ENCODE measurements around the gene OCRL.

The OCRL gene
- total RNA-seq = 1.3 to 7.3 (median 3.4) reads per million in 9 experiments

DNA sequence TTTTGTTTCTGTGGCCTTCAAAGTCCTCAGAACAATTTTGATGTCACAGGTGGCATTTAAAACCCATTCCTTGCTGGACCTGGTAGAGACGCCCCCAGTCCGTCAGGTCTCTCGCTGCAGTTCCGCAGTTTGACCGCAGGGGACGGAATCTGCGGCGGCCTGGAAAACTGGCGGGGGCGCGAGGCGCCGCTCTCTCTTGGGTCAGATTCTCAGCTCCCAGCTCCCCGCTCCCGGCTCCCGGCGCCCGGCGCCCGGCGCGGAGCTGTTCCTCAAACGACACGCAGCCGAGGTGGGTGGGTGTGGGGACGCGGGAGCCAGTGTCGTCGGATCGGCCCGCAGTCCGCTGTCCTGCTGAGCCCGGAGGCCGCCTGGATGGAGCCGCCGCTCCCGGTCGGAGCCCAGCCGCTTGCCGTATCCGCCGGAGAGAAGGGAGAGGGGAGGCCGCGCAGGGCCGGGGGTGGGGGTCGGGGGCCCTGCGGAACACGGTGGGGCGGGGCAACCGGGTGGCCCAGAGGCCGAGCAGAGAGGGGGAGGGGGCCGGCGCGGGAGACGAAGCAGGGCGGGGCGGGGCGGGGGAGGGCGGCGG lies at the start of gene OCRL:
Gene OCRL (plus strand): TSS at position 192 of the 586 bp plus-strand sequence. CDS start 181 bp downstream, at position 373.
- Mint-ChIP-seq H3K27me3 (peaks cover 11 to 14% of the 10 kb centered on the region in 2 donors), H3K27ac (peak within 1 kb of the TSS; percentile 16 to 51), H3K9me3 (no peaks in the 10 kb centered on the region), H3K36me3 (ENCODE audit: insufficient read depth) (no peaks in the 10 kb centered on the region), H3K4me1 (ENCODE audit: low read depth in 2 of 2) (peaks cover 0 to 3% of the 10 kb centered on the region in 2 donors), H3K4me3 (peak within 1 kb of the TSS; percentile 61 to 67)
- DNase-seq (peak; percentile 11 to 19 (median 17)), ATAC-seq (replicated peaks) (peak; percentile 60)

DNA sequence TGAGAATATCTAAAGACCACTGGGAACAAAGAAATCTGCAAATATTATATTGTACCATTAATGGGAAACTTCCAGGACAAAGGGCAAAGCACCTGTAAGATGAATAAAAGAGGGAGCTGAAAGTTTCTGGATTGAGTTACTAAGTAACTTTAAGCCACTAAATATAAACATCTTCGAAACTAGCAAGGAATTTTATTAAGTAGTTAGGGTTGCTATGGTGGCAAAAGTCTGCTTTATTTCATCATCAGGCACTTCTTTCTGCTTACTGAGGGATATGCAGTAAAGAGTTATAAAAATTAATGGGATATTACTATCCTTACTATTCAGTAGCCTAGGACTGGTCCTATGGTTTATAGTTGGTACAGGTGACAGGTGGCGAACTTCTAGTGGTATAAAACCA lies 49.7 kb upstream of the OCRL start:
- ATAC-seq (replicated peaks) (no peak), DNase-seq (no peak)
- H3K4me3 Mint-ChIP-seq = no peak overlapping the region
- H3K9me3 Mint-ChIP-seq = no peaks in the 10 kb centered on the region
- no peaks in the 10 kb centered on the region for H3K27me3 Mint-ChIP-seq
- no peak overlapping the region for H3K27ac Mint-ChIP-seq
- H3K4me1 Mint-ChIP-seq (ENCODE audit: low read depth in 2 of 2) = no peaks in the 10 kb centered on the region
- H3K36me3 Mint-ChIP-seq (ENCODE audit: insufficient read depth) = peaks cover 2% of the 10 kb centered on the region

DNA sequence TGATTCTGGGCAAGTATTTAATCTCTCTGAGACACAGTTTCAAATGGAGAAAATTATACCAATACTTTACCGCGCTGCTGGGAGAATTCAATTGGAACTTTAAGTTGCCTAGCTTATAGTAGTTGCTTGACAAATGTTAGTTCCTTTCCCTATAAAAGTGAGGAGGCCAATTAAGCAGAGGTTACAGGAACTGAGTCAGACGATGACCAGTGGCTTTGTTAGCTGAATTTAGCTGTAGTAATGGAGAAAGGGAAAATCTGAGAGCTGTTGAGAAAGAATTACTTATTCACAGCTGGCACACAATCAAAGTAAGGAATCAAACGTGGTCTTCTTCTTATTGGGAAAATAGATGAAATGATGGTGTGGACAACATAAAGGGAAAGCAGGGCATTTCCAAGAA lies 46.4 kb upstream of the OCRL start:
- Mint-ChIP-seq H3K4me1 (ENCODE audit: low read depth in 2 of 2) (no peaks in the 10 kb centered on the region), H3K9me3 (no peaks in the 10 kb centered on the region), H3K36me3 (ENCODE audit: insufficient read depth) (no peaks in the 10 kb centered on the region), H3K4me3 (no peak overlapping the region), H3K27me3 (peaks cover 0 to 7% of the 10 kb centered on the region in 2 donors), H3K27ac (no peak overlapping the region)
- ATAC-seq (replicated peaks) = no peak
- no peak for DNase-seq

DNA sequence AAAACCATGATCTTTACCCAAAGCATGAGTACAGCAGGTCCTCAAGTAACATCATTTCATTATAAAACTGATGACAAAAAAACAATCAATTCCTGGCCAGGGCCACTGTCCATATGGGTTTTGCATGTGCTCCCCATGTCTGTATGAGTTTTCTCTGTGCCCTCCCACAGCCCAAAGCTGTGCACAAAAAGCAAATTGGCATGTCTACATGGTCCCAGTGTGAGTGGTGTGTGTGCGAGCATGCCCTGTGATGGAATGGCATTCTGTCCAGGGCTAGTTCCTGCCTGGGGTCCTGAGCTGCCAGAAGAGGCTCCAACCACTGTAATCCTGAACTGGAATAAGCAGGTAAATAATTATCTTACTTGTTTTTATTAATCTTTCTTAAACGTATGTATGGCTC lies 45.2 kb upstream of the OCRL start:
- H3K36me3 Mint-ChIP-seq (ENCODE audit: insufficient read depth) = no peaks in the 10 kb centered on the region
- peaks cover 0 to 7% of the 10 kb centered on the region in 2 donors for H3K27me3 Mint-ChIP-seq
- H3K9me3 Mint-ChIP-seq = no peaks in the 10 kb centered on the region
- no peaks in the 10 kb centered on the region for H3K4me1 Mint-ChIP-seq (ENCODE audit: low read depth in 2 of 2)
- no peak overlapping the region for H3K4me3 Mint-ChIP-seq
- DNase-seq (no peak), ATAC-seq (replicated peaks) (no peak)
- no peak overlapping the region for H3K27ac Mint-ChIP-seq

DNA sequence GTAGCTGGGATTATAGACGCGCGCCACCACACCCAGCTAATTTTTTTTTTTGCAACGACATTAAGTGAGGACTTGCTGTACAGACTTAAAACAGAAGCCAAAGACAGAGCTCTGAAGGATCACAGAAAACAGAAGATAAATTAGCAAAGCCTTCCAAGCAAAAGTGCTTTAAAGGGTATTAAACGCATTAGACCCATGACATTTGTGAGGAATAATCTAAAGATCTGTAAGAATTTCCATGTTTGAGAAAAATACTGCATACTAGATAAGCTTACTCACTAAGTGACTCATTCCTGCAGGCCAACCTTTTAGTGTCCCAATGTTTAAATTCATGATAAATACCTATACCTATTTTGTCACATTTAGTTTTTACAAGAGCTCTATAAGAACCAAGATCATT lies 44.2 kb upstream of the OCRL start:
- DNase-seq = no peak
- H3K36me3 Mint-ChIP-seq (ENCODE audit: insufficient read depth) = no peaks in the 10 kb centered on the region
- no peaks in the 10 kb centered on the region for H3K9me3 Mint-ChIP-seq
- H3K27ac Mint-ChIP-seq = no peak overlapping the region
- ATAC-seq (replicated peaks) = no peak
- peaks cover 0 to 7% of the 10 kb centered on the region in 2 donors for H3K27me3 Mint-ChIP-seq
- H3K4me3 Mint-ChIP-seq = no peak overlapping the region
- no peaks in the 10 kb centered on the region for H3K4me1 Mint-ChIP-seq (ENCODE audit: low read depth in 2 of 2)

DNA sequence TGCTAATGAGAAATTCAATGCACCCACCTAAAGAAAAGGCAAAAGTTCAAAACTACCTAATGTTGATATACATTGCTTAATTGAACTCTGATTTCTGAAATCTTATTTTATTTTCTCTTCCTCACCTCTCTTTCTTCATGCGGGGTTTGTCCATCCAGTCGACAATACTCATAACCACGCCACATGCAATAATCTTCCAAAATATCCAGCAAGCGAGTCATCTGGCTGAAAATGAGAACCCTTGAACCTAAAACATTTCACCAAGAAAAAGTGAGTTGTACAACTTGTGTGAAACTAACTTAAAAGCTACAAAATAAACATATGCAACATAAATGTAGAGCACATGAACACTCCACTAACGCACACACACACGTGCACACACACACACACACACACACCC lies 43.4 kb upstream of the OCRL start:
- Mint-ChIP-seq H3K27me3 (peaks cover 0 to 7% of the 10 kb centered on the region in 2 donors), H3K36me3 (ENCODE audit: insufficient read depth) (no peaks in the 10 kb centered on the region), H3K4me1 (ENCODE audit: low read depth in 2 of 2) (no peaks in the 10 kb centered on the region), H3K9me3 (no peaks in the 10 kb centered on the region), H3K27ac (no peak overlapping the region), H3K4me3 (no peak overlapping the region)
- DNase-seq (no peak), ATAC-seq (replicated peaks) (no peak)

DNA sequence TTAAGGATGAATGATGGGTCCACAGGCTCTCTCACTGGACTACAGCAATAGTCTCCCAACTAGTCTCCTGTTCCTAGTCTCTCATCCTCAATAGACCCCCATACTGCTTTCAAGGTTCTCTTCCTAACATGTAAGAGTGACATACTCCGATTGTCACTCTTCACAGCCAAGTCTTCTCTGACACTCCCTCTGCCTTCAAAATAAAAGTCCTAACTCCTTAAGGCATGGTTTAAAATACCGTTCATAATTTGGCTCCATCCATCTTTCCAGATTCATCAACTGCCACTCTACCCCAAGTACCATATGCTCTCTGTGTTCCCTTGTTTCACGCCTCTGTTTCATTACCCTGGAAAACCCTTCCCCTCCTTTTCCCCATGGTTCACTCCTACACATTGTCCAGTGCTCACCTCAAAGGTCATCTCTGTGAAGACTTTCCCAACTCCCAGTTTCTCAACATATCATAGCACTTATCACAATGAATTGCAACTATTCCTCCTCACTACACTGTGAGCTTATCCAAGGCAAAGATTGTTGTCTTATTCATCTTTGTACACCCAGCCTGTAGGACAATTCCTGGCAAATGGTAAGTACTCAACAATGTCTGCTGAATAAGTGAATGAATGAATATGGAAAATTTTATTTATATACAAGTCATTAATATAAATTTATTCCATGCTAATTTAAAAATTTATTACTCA lies 42.8 kb upstream of the OCRL start:
- peaks cover 0 to 9% of the 10 kb centered on the region in 2 donors for H3K27me3 Mint-ChIP-seq
- H3K4me3 Mint-ChIP-seq = no peak overlapping the region
- H3K4me1 Mint-ChIP-seq (ENCODE audit: low read depth in 2 of 2) = no peaks in the 10 kb centered on the region
- H3K9me3 Mint-ChIP-seq = no peaks in the 10 kb centered on the region
- ATAC-seq (replicated peaks) = no peak
- H3K27ac Mint-ChIP-seq = no peak overlapping the region
- no peak for DNase-seq
- H3K36me3 Mint-ChIP-seq (ENCODE audit: insufficient read depth) = no peaks in the 10 kb centered on the region

DNA sequence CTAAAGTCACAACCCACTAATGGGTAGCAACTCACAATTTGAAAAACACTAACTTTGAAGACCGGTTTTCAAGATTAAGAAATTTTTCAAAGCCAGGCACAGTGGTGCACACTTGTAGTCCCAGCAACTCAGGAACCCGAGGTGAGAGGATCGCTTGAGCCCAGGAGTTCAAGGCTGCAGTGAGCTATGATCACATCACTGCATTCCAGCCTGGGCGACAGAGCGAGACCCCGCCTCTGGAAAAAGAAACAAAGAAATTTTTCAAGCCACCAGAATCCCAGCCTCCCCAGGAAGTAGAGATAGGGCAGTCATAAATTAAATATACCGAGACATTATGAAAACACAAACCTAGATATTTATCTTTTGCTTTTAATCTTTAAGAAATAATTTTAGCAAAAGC lies 29.7 kb upstream of the OCRL start:
- Mint-ChIP-seq H3K27me3 (peaks cover 11 to 13% of the 10 kb centered on the region in 2 donors), H3K4me1 (ENCODE audit: low read depth in 2 of 2) (no peaks in the 10 kb centered on the region), H3K36me3 (ENCODE audit: insufficient read depth) (no peaks in the 10 kb centered on the region), H3K9me3 (no peaks in the 10 kb centered on the region), H3K4me3 (no peak overlapping the region), H3K27ac (no peak overlapping the region)
- no peak for ATAC-seq (replicated peaks)
- no peak for DNase-seq

DNA sequence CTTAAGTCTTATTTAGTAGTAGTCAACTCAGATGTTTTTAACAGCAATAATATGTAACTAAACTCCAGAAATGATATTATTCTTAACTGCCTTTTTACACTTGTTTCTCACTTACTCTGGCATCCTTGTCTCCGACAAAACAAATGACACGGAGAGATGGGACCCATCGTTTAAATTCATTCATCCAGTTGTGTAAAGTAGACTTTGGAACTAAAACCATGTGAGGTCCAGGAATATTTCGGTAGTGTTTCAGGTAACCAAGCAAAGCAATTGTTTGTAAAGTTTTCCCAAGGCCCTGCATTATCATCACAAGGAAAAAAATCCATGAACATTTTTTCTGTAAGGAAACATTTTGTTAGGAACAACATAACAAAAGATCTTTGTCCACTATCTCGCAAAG lies 28.4 kb upstream of the OCRL start:
- no peaks in the 10 kb centered on the region for H3K36me3 Mint-ChIP-seq (ENCODE audit: insufficient read depth)
- H3K27ac Mint-ChIP-seq = no peak overlapping the region
- DNase-seq (no peak), ATAC-seq (replicated peaks) (no peak)
- no peaks in the 10 kb centered on the region for H3K4me1 Mint-ChIP-seq (ENCODE audit: low read depth in 2 of 2)
- no peaks in the 10 kb centered on the region for H3K9me3 Mint-ChIP-seq
- H3K4me3 Mint-ChIP-seq = no peak overlapping the region
- peaks cover 11 to 16% of the 10 kb centered on the region in 2 donors for H3K27me3 Mint-ChIP-seq

DNA sequence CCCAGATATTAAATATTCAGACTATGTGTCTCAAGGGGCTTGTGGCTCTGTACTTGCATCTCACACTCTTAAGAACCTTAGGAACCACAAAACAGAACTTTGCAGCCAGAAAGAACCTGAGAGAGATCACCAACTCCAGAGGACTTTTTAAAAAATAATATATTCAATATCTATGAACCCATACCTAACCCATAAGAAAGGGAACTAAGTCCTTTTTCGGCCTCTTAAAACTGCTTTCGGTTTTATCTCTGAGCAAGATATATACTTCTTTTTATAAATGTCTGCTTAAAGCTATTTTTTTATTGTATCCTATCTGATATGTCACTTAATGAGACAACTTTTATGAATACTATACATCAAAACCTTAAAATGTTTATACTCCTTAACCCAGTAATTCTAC lies 27.6 kb upstream of the OCRL start:
- Mint-ChIP-seq H3K4me3 (no peak overlapping the region), H3K36me3 (ENCODE audit: insufficient read depth) (no peaks in the 10 kb centered on the region), H3K4me1 (ENCODE audit: low read depth in 2 of 2) (no peaks in the 10 kb centered on the region), H3K27ac (no peak overlapping the region), H3K27me3 (peaks cover 11 to 12% of the 10 kb centered on the region in 2 donors), H3K9me3 (no peaks in the 10 kb centered on the region)
- no peak for ATAC-seq (replicated peaks)
- DNase-seq = no peak

DNA sequence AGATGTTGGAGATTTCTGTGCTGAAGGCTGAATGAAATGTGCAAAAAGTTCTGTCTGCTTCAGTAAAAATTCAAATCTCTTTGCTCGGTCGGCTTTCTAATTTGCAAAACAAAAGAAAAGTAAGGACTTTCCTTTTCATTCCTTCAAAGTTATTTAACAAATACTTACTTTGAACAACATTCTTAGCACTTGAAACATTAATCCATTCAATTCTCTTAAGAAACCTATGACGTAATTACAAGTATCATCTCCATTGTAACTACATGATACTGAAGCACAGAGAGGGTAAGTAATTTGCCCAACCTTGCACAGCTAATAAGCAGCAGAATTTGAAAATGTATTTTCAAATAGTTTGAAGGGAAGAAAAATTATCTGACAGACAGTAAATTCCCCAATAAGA lies 23.7 kb upstream of the OCRL start:
- Mint-ChIP-seq H3K4me3 (no peak overlapping the region), H3K4me1 (ENCODE audit: low read depth in 2 of 2) (no peaks in the 10 kb centered on the region), H3K27me3 (peaks cover 11 to 20% of the 10 kb centered on the region in 2 donors), H3K36me3 (ENCODE audit: insufficient read depth) (no peaks in the 10 kb centered on the region), H3K27ac (no peak overlapping the region), H3K9me3 (no peaks in the 10 kb centered on the region)
- ATAC-seq (replicated peaks) (no peak), DNase-seq (no peak)

DNA sequence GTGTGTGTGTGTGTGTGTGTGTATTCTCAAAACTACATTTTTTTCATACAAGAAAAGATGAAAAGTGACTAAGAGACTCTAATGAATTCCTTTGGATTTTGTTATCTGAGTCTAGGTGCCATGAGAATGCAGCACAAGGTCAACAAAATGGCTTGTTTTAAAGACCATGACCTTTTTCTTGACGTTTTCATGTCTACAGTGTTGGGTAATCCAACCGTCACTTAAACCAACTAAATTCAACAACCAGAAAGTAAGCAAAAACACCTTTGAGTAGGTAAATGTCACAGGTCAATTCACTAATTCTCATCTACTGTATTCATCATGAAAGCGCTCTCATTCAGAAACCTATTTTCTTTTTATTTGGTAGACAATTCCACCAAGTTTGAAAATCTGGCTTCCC lies 19.9 kb upstream of the OCRL start:
- peaks cover 5 to 9% of the 10 kb centered on the region in 2 donors for H3K4me1 Mint-ChIP-seq (ENCODE audit: low read depth in 2 of 2)
- no peak overlapping the region for H3K27ac Mint-ChIP-seq
- H3K4me3 Mint-ChIP-seq = no peak overlapping the region
- H3K36me3 Mint-ChIP-seq (ENCODE audit: insufficient read depth) = no peaks in the 10 kb centered on the region
- peaks cover 0 to 19% of the 10 kb centered on the region in 2 donors for H3K27me3 Mint-ChIP-seq
- ATAC-seq (replicated peaks) (no peak), DNase-seq (no peak)
- no peaks in the 10 kb centered on the region for H3K9me3 Mint-ChIP-seq

DNA sequence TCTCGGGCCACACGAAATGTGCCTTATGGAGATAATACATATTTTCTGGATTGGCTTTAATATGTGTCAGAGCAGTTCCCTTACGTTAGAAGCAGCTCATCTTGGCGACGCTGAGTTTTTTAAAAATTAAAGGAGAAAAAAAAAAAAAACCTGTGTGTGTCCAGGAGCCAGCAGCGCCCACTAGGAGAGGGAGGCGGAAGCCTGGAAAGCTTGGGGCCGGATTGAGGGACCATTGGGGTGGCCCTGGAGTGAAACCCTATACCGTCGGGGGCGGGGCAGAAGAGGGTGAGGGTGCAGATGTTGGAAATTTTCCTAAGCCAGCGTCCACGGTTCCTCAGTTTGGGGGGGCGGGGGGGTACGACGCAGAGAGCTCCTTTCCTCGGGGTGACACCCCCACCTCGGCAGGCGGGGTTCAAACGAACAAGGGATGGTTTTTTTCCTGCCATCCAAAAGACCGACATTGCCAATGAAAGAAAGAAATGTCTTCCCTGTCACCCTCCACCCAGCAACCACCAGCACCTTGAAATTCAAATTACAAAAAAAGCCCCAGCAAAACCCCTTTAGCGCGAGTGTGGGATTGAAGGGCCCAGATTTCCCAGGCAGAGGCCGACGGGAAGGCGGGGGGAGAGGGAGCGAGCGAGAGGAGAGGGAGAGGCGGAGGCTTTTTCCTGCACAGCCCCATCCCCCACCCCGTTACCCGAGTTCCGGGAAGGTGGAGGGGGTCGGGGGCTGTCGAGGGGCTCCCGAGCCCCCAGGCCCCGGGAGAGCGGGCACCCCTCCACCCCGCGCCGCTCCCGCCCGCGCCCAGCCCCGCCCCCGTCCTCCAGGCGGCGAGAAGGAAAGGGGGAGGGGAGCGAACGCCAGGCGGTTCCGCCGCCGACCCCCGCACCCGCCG lies 17.6 kb upstream of the OCRL start:
- H3K4me3 Mint-ChIP-seq = peak overlapping the region; percentile 83 to 85
- ATAC-seq (replicated peaks) (no peak), DNase-seq (no peak)
- peaks cover 0 to 15% of the 10 kb centered on the region in 2 donors for H3K27me3 Mint-ChIP-seq
- H3K36me3 Mint-ChIP-seq (ENCODE audit: insufficient read depth) = no peaks in the 10 kb centered on the region
- H3K27ac Mint-ChIP-seq = no peak overlapping the region
- no peaks in the 10 kb centered on the region for H3K9me3 Mint-ChIP-seq
- H3K4me1 Mint-ChIP-seq (ENCODE audit: low read depth in 2 of 2) = peaks cover 5 to 9% of the 10 kb centered on the region in 2 donors

Measured in effector memory CD8-positive, alpha-beta T cell (primary cell).